Right atrium auricular region (tissue), 2 donors: ENCODE results near the gene HPCA. TPM values are rescaled to one million over a fixed set of nuclear protein-coding genes. Genes with fewer than 3 reads are reported as not detected.

Experiments
- DNase-seq: peaks from one replicate; pipeline ENCODE4 v3.0.0-alpha.2; 2019; ENCODE audit warnings: low spot score
- H3K27ac ChIP-seq, 2 donors: fragments of 200-600 bp; sonication (generic); 1 replicate in 1 of 2; 2 replicates in 1 of 2; pipeline ENCODE4 v1.5.1; 2016 to 2019
- H3K27me3 ChIP-seq, 2 donors: fragments of 200-600 bp; sonication (generic); one replicate each; pipeline versions ENCODE4 v1.5.1 to v1.6.0; 2017 to 2019
- H3K36me3 ChIP-seq: fragments of 200-600 bp; sonication (generic); one replicate; pipeline ENCODE4 v1.5.1; 2016
- H3K4me1 ChIP-seq, 2 donors: fragments of 200-600 bp; sonication (generic); one replicate each; pipeline versions ENCODE4 v1.5.1 to v1.6.0; 2017 to 2019
- H3K4me3 ChIP-seq, 2 donors: fragments of 200-600 bp; sonication (generic); 1 replicate in 1 of 2; 2 replicates in 1 of 2; pipeline ENCODE4 v1.5.1; 2017 to 2019; ENCODE audit warnings: mild to moderate bottlenecking in 1 of 2, moderate library complexity in 1 of 2
- H3K9me3 ChIP-seq, 2 donors: fragments of 200-600 bp; sonication (generic); one replicate each; pipeline ENCODE4 v1.5.1; 2019
- total RNA-seq, 2 donors: library from RNA; depleted of rRNA; stranded (reverse); fragments of >200 nt; gene quantifications; one replicate each; pipeline ENCODE4 v1.1.0, GENCODE V29; 2016
- TF ChIP-seq, protein P1 (sequence below), 2 donors: fragments of 200-600 bp; sonication (generic); IDR thresholded peaks; one replicate each; pipeline ENCODE4 v1.5.1; 2019; ENCODE audit warnings: antibody characterized with exemption in 2 of 2

The HPCA gene
- total RNA-seq, 2 donors from 2014 or later: not detected

DNA sequence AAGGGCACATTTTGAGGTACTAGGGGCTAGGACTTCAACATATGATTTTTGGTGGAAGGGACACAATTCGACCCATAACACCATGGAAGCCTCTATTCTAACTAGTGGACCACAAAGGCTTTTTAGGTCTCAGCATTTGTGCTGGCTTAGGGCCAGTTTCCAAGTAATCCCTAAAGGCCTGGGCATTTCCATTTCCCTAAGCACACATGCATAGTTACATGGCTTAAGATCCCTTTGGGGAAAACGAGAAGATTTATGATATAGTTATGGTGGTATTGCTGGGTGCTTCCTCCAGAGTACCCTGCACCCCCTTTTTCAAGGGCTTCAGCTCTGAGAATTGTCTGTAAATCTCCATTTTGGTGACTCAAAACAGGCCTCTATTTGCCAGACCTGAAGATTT lies 43.1 kb downstream of the HPCA start:
- no peak overlapping the region for H3K27ac ChIP-seq

DNA sequence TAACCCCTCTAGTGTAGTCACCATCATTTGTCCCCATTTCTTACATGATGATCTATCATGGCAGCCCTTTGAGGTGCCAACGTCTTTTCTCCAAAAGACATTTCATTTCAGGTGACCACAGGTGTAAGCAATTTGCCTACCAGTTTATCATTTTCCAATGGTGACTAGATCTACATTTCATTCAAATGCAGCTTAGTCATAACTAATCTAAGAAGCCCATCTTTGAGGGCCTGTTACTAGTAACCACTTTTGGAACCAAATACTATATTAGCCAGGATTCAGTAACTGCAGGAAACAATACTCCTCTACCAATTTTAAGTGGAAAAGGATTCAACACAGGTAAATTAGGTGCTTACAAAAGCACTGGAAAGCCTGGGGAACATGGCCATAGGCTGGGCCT lies 45.5 kb downstream of the HPCA start:
- H3K4me1 ChIP-seq: peaks cover 0 to 17% of the 10 kb centered on the region in 2 donors
- H3K27me3 ChIP-seq: no peaks in the 10 kb centered on the region
- peaks cover 3% of the 10 kb centered on the region for H3K36me3 ChIP-seq
- no peak overlapping the region for H3K27ac ChIP-seq
- no peaks in the 10 kb centered on the region for H3K9me3 ChIP-seq
- TF ChIP-seq, protein P1, sequence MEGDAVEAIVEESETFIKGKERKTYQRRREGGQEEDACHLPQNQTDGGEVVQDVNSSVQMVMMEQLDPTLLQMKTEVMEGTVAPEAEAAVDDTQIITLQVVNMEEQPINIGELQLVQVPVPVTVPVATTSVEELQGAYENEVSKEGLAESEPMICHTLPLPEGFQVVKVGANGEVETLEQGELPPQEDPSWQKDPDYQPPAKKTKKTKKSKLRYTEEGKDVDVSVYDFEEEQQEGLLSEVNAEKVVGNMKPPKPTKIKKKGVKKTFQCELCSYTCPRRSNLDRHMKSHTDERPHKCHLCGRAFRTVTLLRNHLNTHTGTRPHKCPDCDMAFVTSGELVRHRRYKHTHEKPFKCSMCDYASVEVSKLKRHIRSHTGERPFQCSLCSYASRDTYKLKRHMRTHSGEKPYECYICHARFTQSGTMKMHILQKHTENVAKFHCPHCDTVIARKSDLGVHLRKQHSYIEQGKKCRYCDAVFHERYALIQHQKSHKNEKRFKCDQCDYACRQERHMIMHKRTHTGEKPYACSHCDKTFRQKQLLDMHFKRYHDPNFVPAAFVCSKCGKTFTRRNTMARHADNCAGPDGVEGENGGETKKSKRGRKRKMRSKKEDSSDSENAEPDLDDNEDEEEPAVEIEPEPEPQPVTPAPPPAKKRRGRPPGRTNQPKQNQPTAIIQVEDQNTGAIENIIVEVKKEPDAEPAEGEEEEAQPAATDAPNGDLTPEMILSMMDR (IDR thresholded peaks at IDR 0.05): no peak
- H3K4me3 ChIP-seq: no peak overlapping the region
- no peak for DNase-seq

More for the DNA sequence above, 43.1 kb downstream of the HPCA start:
- no peak for DNase-seq
- H3K4me3 ChIP-seq: no peak overlapping the region
- H3K27me3 ChIP-seq: no peaks in the 10 kb centered on the region
- no peaks in the 10 kb centered on the region for H3K36me3 ChIP-seq
- TF ChIP-seq, protein P1 (IDR thresholded peaks at IDR 0.05): no peak
- peaks cover 0 to 28% of the 10 kb centered on the region in 2 donors for H3K4me1 ChIP-seq
- no peaks in the 10 kb centered on the region for H3K9me3 ChIP-seq

DNA sequence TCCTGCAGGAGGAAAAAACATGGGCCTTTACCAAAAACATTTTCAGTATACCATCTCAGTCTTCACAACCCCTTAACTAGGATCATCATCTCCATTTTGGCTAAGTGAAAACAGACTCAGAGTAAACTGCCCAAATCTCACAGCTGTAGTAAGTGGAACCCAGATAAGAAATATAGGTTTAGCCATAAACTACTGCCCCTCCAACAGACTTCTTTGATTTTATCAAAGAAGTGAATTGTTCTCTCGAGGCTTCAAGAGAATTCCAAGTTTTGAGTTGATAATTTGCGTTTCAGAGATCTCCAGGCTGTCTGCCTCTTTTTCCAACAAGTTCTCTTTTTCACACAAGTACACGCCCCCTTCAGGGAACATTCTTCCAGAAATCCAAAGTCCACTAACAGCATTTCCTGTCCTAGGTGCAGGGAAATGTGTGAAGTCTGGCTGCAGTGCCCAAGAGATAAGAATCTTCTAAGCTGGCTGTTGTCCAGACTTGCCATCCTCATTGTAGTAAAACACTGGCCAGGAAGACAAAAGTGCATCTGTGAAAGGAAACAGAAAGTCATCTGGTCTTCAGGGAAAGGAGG lies 47.5 kb downstream of the HPCA start:
- peak overlapping the region; percentile 15 to 42 for H3K27ac ChIP-seq
- peaks cover 19% of the 10 kb centered on the region for H3K36me3 ChIP-seq
- no peaks in the 10 kb centered on the region for H3K27me3 ChIP-seq
- no peaks in the 10 kb centered on the region for H3K9me3 ChIP-seq
- DNase-seq: no peak
- peaks cover 0 to 17% of the 10 kb centered on the region in 2 donors for H3K4me1 ChIP-seq
- TF ChIP-seq, protein P1 (IDR thresholded peaks at IDR 0.05): peak in 1 of 2 donors; percentile 32
- H3K4me3 ChIP-seq: no peak overlapping the region

DNA sequence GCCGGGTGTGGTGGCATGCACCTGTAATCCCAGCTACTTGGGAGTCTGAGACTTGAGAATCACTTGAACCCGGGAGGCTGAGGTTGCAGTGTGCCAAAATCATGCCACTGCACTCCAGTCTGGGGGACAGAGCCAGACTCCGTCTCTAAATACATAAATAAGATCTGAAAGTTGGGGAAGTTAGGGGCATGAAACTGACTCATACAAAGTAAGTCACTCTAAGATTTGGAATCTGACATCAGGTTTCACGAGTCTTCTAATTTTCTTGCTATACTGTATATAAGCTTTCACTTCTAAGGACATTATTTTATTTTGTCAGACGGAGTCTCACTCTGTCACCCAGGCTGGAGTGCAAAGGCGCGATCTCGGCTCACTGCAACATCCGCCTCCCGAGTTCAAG lies 48.2 kb downstream of the HPCA start:
- Histone ChIP-seq H3K27ac (peak overlapping the region in 1 of 2 donors; percentile 42), H3K4me1 (peaks cover 0 to 24% of the 10 kb centered on the region in 2 donors), H3K9me3 (no peaks in the 10 kb centered on the region), H3K4me3 (no peak overlapping the region), H3K27me3 (no peaks in the 10 kb centered on the region), H3K36me3 (peaks cover 19% of the 10 kb centered on the region)
- TF ChIP-seq, protein P1 (IDR thresholded peaks at IDR 0.05): no peak
- DNase-seq: no peak

DNA sequence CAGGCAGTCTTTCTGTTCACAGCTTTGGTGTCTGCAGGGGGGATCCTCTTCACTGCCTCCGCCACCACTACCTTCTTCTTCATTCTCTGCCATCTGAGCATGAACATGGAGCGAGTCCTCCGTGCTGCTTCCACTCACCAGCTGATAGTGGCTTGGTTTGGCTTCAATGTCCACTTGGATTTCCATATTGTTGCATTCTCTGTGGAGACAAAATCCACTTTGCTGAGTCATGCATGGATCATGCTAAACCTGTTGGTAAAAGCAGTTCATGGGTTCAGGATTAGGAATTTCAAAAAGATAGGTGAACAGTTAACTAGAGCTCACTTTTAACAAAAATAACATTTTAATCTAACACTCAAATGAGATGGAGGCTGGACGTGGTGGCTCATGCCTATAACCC lies 50.8 kb downstream of the HPCA start:
- no peaks in the 10 kb centered on the region for H3K9me3 ChIP-seq
- no peak for DNase-seq
- no peaks in the 10 kb centered on the region for H3K27me3 ChIP-seq
- H3K4me1 ChIP-seq: peaks cover 0 to 42% of the 10 kb centered on the region in 2 donors
- no peak overlapping the region for H3K4me3 ChIP-seq
- H3K36me3 ChIP-seq: peaks cover 33% of the 10 kb centered on the region
- TF ChIP-seq, protein P1 (IDR thresholded peaks at IDR 0.05): no peak
- H3K27ac ChIP-seq: no peak overlapping the region
